ENCODE data around the gene ZGRF1.

The ZGRF1 gene

DNA sequence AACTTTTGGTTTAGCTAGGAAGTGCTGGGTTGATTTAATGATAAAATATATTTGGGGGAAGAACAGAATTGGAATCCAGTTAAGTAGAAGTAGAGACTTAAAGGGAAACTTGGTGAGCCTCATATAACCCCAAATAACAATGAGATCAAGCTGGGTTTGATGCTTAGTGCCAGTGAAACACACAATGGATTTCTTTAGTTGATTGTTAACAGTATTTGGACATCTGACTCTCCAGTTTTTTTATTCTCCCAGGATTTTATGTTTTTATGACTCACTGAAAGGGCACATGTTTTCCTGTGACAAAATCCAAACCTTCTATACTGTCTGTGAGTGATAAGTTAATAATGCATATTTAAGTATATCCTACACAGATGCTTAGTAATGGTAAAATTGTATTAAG is 118.0 kb downstream of the ZGRF1 start:
- Histone ChIP-seq H3K27me3 (ENCODE audit: insufficient read depth, poor library complexity, severe bottlenecking) (peaks cover 76% of the 10 kb centered on the region), H3K4me3 (replicated peaks; ENCODE audit: insufficient read depth, low read length) (no peak overlapping the region), H3K27ac (replicated peaks) (no peak overlapping the region)
- no peak for DNase-seq (ENCODE audit: low read depth in 1 of 2, low spot score in 1 of 2)
- TF ChIP-seq GABPA (IDR thresholded peaks at IDR 0.05; ENCODE audit: low read depth) (no peak), CTCF (IDR thresholded peaks at IDR 0.05; ENCODE audit: insufficient read depth, low read length) (no peak), REST (IDR thresholded peaks at IDR 0.05; ENCODE audit: insufficient replicate concordance, low read depth) (no peak), POLR2AphosphoS5 (IDR thresholded peaks at IDR 0.05; ENCODE audit: low read depth) (no peak)

- TF ChIP-seq CTCF (IDR thresholded peaks at IDR 0.05; ENCODE audit: insufficient read depth, low read length) (no peak), GABPA (IDR thresholded peaks at IDR 0.05; ENCODE audit: low read depth) (no peak), POLR2AphosphoS5 (IDR thresholded peaks at IDR 0.05; ENCODE audit: low read depth) (no peak), REST (IDR thresholded peaks at IDR 0.05; ENCODE audit: insufficient replicate concordance, low read depth) (no peak), SPI1 (IDR thresholded peaks at IDR 0.05; ENCODE audit: borderline replicate concordance, low read depth) (no peak)
- Histone ChIP-seq H3K27me3 (ENCODE audit: insufficient read depth, poor library complexity, severe bottlenecking) (peaks cover 83% of the 10 kb centered on the region), H3K27ac (replicated peaks) (no peak overlapping the region)
Measured at GRCh38 chr4:112517911-112518310, 118.8 kb downstream of the ZGRF1 start.

DNA sequence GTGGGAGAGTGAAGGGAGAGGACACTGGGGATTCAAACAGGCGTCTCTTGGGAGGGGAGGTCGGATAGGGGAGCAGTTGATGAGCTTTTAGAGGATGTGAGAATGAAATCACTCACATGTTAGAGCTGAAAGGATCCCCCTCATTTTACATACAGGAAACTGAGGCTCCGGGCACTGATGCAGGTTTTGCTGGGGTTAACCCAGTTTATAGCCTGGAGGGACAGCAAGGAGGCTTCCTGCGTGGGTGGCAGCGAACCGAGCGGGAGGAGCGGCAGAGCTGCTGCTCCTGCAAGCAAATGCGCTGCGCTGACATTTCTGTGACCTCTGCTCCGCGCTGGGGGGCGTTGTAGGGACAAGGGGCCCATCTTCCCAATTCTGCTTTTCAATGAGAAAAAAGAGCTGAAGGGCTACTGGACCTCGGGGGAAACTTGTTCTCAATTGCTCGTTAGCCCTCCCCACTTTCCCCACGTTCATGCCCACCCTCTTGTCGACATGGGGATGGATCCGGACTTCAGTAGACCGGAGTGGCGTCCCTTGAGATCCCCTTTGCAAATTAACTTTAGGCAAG is 119.6 kb downstream of the ZGRF1 start:
- Histone ChIP-seq H3K27me3 (ENCODE audit: insufficient read depth, poor library complexity, severe bottlenecking) (peaks cover 84% of the 10 kb centered on the region), H3K4me3 (replicated peaks; ENCODE audit: insufficient read depth, low read length) (no peak overlapping the region), H3K27ac (replicated peaks) (no peak overlapping the region)
- no peak for DNase-seq (ENCODE audit: low read depth in 1 of 2, low spot score in 1 of 2)
- TF ChIP-seq CTCF (IDR thresholded peaks at IDR 0.05; ENCODE audit: insufficient read depth, low read length): no peak
- TF ChIP-seq GABPA (IDR thresholded peaks at IDR 0.05; ENCODE audit: low read depth): no peak
- no peak for TF ChIP-seq REST (IDR thresholded peaks at IDR 0.05; ENCODE audit: insufficient replicate concordance, low read depth)
- TF ChIP-seq SPI1 (IDR thresholded peaks at IDR 0.05; ENCODE audit: borderline replicate concordance, low read depth): no peak
- TF ChIP-seq POLR2AphosphoS5 (IDR thresholded peaks at IDR 0.05; ENCODE audit: low read depth): no peak

More at GRCh38 chr4:112517911-112518310, 118.8 kb downstream of the ZGRF1 start:
- H3K4me3 ChIP-seq (replicated peaks; ENCODE audit: insufficient read depth, low read length): no peak overlapping the region
- no peak for DNase-seq (ENCODE audit: low read depth in 1 of 2, low spot score in 1 of 2)

Data from HL-60 (cell line).